Measurements from ENCODE around the gene HMGN3. TPM values are rescaled to one million over a fixed set of nuclear protein-coding genes. Genes with fewer than 3 reads are reported as not detected.

HMGN3 gene
- total RNA-seq, 2 donors from 2014 or later, result 40.0 to 46.3 TPM

DNA sequence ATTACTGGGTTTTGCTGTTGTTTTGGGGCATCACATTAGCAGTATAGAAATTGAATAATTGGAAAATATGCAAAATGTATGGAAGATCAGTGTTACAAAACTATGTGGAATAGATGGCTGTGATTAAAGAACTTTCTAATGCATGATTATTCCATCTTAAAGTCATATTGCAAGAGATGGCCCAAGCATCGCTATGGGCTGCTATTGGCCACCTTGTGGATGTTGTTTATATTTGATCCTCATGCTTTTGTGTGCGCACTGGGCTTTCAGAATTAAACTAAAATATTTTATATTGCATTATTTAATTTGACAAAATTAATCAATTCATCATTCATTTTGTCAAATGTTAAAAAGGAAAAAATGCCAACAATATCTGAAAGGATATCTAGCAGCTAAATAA lies 16.1 kb upstream of the HMGN3 start:
- ATAC-seq (ENCODE audit: insufficient number of reproducible peaks, low FRiP score, low read depth) (no peak), DNase-seq (ENCODE audit: low spot score) (no peak)
- H3K36me3 ChIP-seq, result no peaks in the 10 kb centered on the region
- H3K9me3 ChIP-seq, result no peaks in the 10 kb centered on the region
- TF ChIP-seq, protein P1, sequence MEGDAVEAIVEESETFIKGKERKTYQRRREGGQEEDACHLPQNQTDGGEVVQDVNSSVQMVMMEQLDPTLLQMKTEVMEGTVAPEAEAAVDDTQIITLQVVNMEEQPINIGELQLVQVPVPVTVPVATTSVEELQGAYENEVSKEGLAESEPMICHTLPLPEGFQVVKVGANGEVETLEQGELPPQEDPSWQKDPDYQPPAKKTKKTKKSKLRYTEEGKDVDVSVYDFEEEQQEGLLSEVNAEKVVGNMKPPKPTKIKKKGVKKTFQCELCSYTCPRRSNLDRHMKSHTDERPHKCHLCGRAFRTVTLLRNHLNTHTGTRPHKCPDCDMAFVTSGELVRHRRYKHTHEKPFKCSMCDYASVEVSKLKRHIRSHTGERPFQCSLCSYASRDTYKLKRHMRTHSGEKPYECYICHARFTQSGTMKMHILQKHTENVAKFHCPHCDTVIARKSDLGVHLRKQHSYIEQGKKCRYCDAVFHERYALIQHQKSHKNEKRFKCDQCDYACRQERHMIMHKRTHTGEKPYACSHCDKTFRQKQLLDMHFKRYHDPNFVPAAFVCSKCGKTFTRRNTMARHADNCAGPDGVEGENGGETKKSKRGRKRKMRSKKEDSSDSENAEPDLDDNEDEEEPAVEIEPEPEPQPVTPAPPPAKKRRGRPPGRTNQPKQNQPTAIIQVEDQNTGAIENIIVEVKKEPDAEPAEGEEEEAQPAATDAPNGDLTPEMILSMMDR (IDR thresholded peaks at IDR 0.05), result no peak
- H3K4me3 ChIP-seq, result no peak overlapping the region
- H3K27ac ChIP-seq, result no peak overlapping the region
- H3K4me1 ChIP-seq (ENCODE audit: control insufficient read depth in 1 of 2, low read depth in 2 of 2), result no peaks in the 10 kb centered on the region
- H3K27me3 ChIP-seq (replicated peaks; ENCODE audit: insufficient read depth), result no peaks in the 10 kb centered on the region

DNA sequence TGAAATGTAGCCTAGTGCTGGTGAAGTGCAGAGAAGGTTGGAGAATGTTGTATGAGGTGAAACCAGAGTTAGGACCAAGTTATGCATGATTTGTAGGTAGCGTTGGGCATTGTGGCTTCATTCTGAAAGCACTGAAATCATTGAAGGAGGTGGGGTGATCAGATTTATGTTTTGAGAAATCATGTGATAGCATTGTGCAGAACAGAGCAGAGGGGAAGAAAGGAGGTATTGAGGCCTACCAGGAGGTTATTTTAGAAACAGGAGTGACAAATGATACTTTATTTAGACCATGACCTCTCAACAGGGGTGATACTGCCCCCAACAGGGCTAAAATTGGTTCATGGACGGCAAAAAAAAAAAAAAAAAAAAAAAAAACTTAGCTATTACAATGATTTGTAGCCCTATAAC lies 15.6 kb upstream of the HMGN3 start:
- DNase-seq (ENCODE audit: low spot score) (no peak), ATAC-seq (ENCODE audit: insufficient number of reproducible peaks, low FRiP score, low read depth) (no peak)
- no peaks in the 10 kb centered on the region for H3K36me3 ChIP-seq
- no peaks in the 10 kb centered on the region for H3K4me1 ChIP-seq (ENCODE audit: control insufficient read depth in 1 of 2, low read depth in 2 of 2)
- H3K27me3 ChIP-seq (replicated peaks; ENCODE audit: insufficient read depth), result no peaks in the 10 kb centered on the region
- no peak overlapping the region for H3K27ac ChIP-seq
- no peaks in the 10 kb centered on the region for H3K9me3 ChIP-seq
- TF ChIP-seq, protein P1 (IDR thresholded peaks at IDR 0.05), result no peak
- no peak overlapping the region for H3K4me3 ChIP-seq

DNA sequence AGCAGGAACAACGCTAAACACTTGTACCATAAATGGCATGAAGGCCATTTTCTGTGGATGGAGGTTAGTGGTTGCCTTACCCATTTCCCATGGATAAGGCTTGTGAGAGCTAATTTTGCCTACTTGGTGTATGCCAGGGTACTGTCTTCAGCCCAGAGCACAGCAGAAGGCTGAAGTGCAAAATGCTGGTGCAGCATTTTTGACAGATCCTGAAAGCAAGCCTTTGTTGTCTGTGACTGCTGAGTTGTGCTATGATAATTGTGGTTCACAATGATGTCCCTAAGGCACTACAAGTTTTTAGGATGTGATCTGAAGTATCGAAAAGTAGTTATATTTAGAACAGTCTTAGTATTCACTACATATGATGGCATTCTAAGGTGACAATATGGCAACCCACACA lies 14.7 kb upstream of the HMGN3 start:
- DNase-seq (ENCODE audit: low spot score) (no peak), ATAC-seq (ENCODE audit: insufficient number of reproducible peaks, low FRiP score, low read depth) (no peak)
- H3K4me1 ChIP-seq (ENCODE audit: control insufficient read depth in 1 of 2, low read depth in 2 of 2), result no peaks in the 10 kb centered on the region
- no peak overlapping the region for H3K27ac ChIP-seq
- TF ChIP-seq, protein P1 (IDR thresholded peaks at IDR 0.05), result no peak
- H3K4me3 ChIP-seq, result no peak overlapping the region
- no peaks in the 10 kb centered on the region for H3K36me3 ChIP-seq
- no peaks in the 10 kb centered on the region for H3K9me3 ChIP-seq
- no peaks in the 10 kb centered on the region for H3K27me3 ChIP-seq (replicated peaks; ENCODE audit: insufficient read depth)

DNA sequence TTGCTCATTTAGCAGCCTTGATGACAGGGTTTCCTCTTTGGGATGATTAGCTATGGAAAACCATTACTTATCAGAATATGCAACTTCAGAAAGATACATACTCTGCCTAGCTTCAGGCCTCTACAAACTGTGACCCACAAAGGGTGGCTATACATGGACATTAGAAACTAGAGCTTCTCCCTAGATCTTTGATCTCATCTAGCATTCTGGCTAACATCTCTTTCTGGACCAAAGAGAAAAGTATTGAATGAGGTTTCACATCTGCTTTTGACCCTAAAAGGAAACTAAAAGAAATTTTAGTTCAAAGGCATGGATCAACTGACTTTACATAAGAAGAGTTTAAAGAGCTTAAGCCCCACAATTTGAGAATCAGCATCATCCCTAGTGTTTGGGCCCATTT lies 12.4 kb upstream of the HMGN3 start:
- Histone ChIP-seq H3K27me3 (replicated peaks; ENCODE audit: insufficient read depth) (no peaks in the 10 kb centered on the region), H3K36me3 (no peaks in the 10 kb centered on the region), H3K4me1 (ENCODE audit: control insufficient read depth in 1 of 2, low read depth in 2 of 2) (no peaks in the 10 kb centered on the region), H3K9me3 (no peaks in the 10 kb centered on the region), H3K27ac (no peak overlapping the region), H3K4me3 (no peak overlapping the region)
- TF ChIP-seq, protein P1 (IDR thresholded peaks at IDR 0.05), result no peak
- ATAC-seq (ENCODE audit: insufficient number of reproducible peaks, low FRiP score, low read depth), result no peak
- DNase-seq (ENCODE audit: low spot score), result no peak

DNA sequence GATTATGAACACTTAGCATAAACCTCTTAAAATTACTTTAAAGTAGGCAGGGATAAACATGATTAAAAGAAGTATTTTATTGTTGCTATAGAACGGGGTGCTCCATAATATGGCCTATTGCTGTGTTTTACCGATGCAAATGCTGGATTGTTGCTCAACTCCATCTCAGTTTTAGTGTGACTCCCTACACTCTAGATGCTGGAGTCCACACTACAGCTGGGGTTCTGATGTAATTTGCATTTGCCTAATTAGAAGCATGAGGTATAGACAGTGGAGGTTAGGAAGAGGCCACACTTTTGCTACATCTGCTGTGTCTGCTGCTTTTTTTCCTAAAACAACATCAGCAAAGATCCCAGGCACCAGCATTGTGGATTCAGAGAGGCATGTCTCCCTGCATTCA lies 6.7 kb upstream of the HMGN3 start:
- DNase-seq (ENCODE audit: low spot score), result no peak
- H3K4me3 ChIP-seq, result no peak overlapping the region
- TF ChIP-seq, protein P1 (IDR thresholded peaks at IDR 0.05), result no peak

More for the DNA sequence above, 6.7 kb upstream of the HMGN3 start:
- Histone ChIP-seq H3K36me3 (no peaks in the 10 kb centered on the region), H3K9me3 (no peaks in the 10 kb centered on the region), H3K4me1 (ENCODE audit: control insufficient read depth in 1 of 2, low read depth in 2 of 2) (no peaks in the 10 kb centered on the region), H3K27ac (no peak overlapping the region), H3K27me3 (replicated peaks; ENCODE audit: insufficient read depth) (no peaks in the 10 kb centered on the region)
- no peak for ATAC-seq (ENCODE audit: insufficient number of reproducible peaks, low FRiP score, low read depth)
